ENCODE results near the gene GZMM. TPM values are rescaled to one million over a fixed set of nuclear protein-coding genes. Genes with fewer than 3 reads are reported as not detected.

Gene GZMM
- total RNA-seq, 1 donor from 2014 or later = not detected

GRCh38 chr19:588741-589692 lies 45.2 kb downstream of the GZMM start:
- no peaks in the 10 kb centered on the region for H3K36me3 Mint-ChIP-seq (ENCODE audit: low read depth, unreplicated experiment)
- H3K4me3 Mint-ChIP-seq (ENCODE audit: unreplicated experiment) = peak overlapping the region; percentile 59
- no peak overlapping the region for H3K27ac Mint-ChIP-seq (ENCODE audit: unreplicated experiment)
- TF ChIP-seq CTCF (IDR thresholded peaks at IDR 0.05; ENCODE audit: unreplicated experiment) = no peak
- peaks cover 17% of the 10 kb centered on the region for H3K27me3 Mint-ChIP-seq (ENCODE audit: unreplicated experiment)
- H3K9me3 Mint-ChIP-seq (ENCODE audit: unreplicated experiment) = no peaks in the 10 kb centered on the region
- no peaks in the 10 kb centered on the region for H3K4me1 Mint-ChIP-seq (ENCODE audit: unreplicated experiment)
- DNase-seq (ENCODE audit: low spot score) = no peak

DNA sequence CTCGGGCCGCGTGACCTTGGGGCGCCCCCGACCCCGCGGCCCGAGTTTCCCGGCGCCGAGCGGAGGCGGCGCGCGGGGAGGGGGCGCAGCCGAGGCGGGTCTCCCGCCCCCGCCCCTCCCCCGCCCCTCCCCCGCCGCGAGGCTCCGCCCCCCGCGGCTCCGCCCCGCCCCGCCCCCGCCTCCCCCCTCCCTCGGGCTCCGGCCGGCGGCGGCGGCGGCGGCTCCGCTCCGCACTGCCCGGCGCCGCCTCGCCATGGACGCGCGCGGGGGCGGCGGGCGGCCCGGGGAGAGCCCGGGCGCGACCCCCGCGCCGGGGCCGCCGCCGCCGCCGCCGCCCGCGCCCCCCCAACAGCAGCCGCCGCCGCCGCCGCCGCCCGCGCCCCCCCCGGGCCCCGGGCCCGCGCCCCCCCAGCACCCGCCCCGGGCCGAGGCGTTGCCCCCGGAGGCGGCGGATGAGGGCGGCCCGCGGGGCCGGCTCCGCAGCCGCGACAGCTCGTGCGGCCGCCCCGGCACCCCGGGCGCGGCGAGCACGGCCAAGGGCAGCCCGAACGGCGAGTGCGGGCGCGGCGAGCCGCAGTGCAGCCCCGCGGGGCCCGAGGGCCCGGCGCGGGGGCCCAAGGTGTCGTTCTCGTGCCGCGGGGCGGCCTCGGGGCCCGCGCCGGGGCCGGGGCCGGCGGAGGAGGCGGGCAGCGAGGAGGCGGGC lies 46.0 kb downstream of the GZMM start, which contains the start of gene HCN2:
Gene HCN2 (plus strand): TSS at position 189 of the 703 bp plus-strand sequence. CDS start 65 bp downstream, at position 254.
- Mint-ChIP-seq H3K4me3 (ENCODE audit: unreplicated experiment) (peak within 1 kb of the TSS; percentile 59), H3K36me3 (ENCODE audit: low read depth, unreplicated experiment) (no peaks in the 10 kb centered on the region), H3K9me3 (ENCODE audit: unreplicated experiment) (no peaks in the 10 kb centered on the region), H3K4me1 (ENCODE audit: unreplicated experiment) (no peaks in the 10 kb centered on the region), H3K27me3 (ENCODE audit: unreplicated experiment) (peaks cover 16% of the 10 kb centered on the region), H3K27ac (ENCODE audit: unreplicated experiment) (no peak within 1 kb of the TSS)
- DNase-seq (ENCODE audit: low spot score) = no peak
- TF ChIP-seq CTCF (IDR thresholded peaks at IDR 0.05; ENCODE audit: unreplicated experiment) = no peak

DNA sequence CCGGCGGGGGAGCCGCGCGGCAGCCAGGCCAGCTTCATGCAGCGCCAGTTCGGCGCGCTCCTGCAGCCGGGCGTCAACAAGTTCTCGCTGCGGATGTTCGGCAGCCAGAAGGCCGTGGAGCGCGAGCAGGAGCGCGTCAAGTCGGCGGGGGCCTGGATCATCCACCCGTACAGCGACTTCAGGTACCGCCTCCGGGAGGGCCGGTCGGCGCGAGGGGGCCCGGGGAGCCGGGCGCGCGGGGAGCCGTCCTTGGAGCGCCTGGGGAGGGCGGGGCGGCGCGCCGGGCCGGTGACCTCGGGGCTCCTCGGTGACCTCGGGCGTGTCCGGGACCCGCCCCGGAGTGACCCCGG lies 46.5 kb downstream of the GZMM start:
- Mint-ChIP-seq H3K4me1 (ENCODE audit: unreplicated experiment) (no peaks in the 10 kb centered on the region), H3K9me3 (ENCODE audit: unreplicated experiment) (no peaks in the 10 kb centered on the region), H3K27me3 (ENCODE audit: unreplicated experiment) (peaks cover 16% of the 10 kb centered on the region), H3K27ac (ENCODE audit: unreplicated experiment) (no peak overlapping the region), H3K36me3 (ENCODE audit: low read depth, unreplicated experiment) (no peaks in the 10 kb centered on the region), H3K4me3 (ENCODE audit: unreplicated experiment) (no peak overlapping the region)
- peak; percentile 38 for DNase-seq (ENCODE audit: low spot score)
- no peak for TF ChIP-seq CTCF (IDR thresholded peaks at IDR 0.05; ENCODE audit: unreplicated experiment)

- no peak for DNase-seq (ENCODE audit: low spot score)
Observed at GRCh38 chr19:590750-591098, 46.9 kb downstream of the GZMM start.

More at GRCh38 chr19:590750-591098, 46.9 kb downstream of the GZMM start:
- no peak for TF ChIP-seq CTCF (IDR thresholded peaks at IDR 0.05; ENCODE audit: unreplicated experiment)
- H3K27me3 Mint-ChIP-seq (ENCODE audit: unreplicated experiment) = peaks cover 16% of the 10 kb centered on the region
- H3K27ac Mint-ChIP-seq (ENCODE audit: unreplicated experiment) = no peak overlapping the region
- H3K4me1 Mint-ChIP-seq (ENCODE audit: unreplicated experiment) = no peaks in the 10 kb centered on the region
- no peaks in the 10 kb centered on the region for H3K9me3 Mint-ChIP-seq (ENCODE audit: unreplicated experiment)
- no peak overlapping the region for H3K4me3 Mint-ChIP-seq (ENCODE audit: unreplicated experiment)
- H3K36me3 Mint-ChIP-seq (ENCODE audit: low read depth, unreplicated experiment) = no peaks in the 10 kb centered on the region

All from endothelial cell (in vitro differentiated cells).